Mesothelial cell of epicardium (in vitro differentiated cells): ENCODE data around the gene ERC1. TPM values are rescaled to one million over a fixed set of nuclear protein-coding genes. Genes with fewer than 3 reads are reported as not detected.
"Not testable (repeated sequence)": the region's sequence is repeated elsewhere in the genome, so short reads cannot be mapped to it uniquely, and the experiment has no call there.

Experiments
- DNase-seq, 2 experiments: peaks; one replicate each; pipeline ENCODE4 v3.0.0; 2021; ENCODE audit warnings: low spot score in 2 of 2; ENCODE audit not compliant: unreplicated experiment in 2 of 2
- H3K27ac Mint-ChIP-seq: 2 replicates; pipeline ENCODE4 v1.8.0; 2021; ENCODE audit warnings: mixed read lengths
- H3K27me3 Mint-ChIP-seq: 2 replicates; pipeline ENCODE4 v1.8.0; 2021; ENCODE audit warnings: low read depth, mixed read lengths
- H3K36me3 Mint-ChIP-seq: 2 replicates; pipeline ENCODE4 v1.8.0; 2021; ENCODE audit warnings: mixed read lengths
- H3K4me1 Mint-ChIP-seq: 2 replicates; pipeline ENCODE4 v1.8.0; 2021; ENCODE audit warnings: mixed read lengths
- H3K4me3 Mint-ChIP-seq: 2 replicates; pipeline ENCODE4 v1.8.0; 2021; ENCODE audit warnings: mild to moderate bottlenecking, moderate library complexity, mixed read lengths
- H3K9me3 Mint-ChIP-seq: 2 replicates; pipeline ENCODE4 v1.8.0; 2021; ENCODE audit warnings: mixed read lengths
- total RNA-seq: library from RNA; stranded (reverse); gene quantifications from 3 replicates; pipeline ENCODE4 v1.2.1, GENCODE V29; 2021
- TF ChIP-seq, protein P1 (sequence below): fragments of 200-600 bp; sonication (generic); IDR thresholded peaks from one replicate; pipeline ENCODE4 v1.5.0; 2021; ENCODE audit warnings: antibody characterized with exemption; ENCODE audit not compliant: unreplicated experiment

ERC1 gene
- total RNA-seq, 1 donor from 2014 or later: 66.1 TPM

DNA sequence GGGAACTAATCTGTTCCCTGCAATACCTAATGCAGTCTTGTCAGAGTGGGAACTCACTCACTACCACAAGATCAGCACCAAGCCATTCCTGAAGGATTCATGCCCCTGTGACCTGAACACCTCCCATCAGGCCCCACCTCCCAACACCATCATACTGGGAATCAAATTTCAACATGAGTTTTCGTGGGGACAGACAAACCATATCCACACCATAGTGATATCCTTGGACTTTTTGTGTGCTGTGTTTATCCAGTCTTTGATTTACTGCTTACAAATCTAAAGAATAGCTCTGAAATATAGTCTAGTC, 359.9 kb downstream of the ERC1 start:
- peaks cover 28% of the 10 kb centered on the region for H3K4me1 Mint-ChIP-seq
- H3K4me3 Mint-ChIP-seq: no peak overlapping the region
- no peak for DNase-seq
- H3K9me3 Mint-ChIP-seq: no peaks in the 10 kb centered on the region
- TF ChIP-seq, protein P1, sequence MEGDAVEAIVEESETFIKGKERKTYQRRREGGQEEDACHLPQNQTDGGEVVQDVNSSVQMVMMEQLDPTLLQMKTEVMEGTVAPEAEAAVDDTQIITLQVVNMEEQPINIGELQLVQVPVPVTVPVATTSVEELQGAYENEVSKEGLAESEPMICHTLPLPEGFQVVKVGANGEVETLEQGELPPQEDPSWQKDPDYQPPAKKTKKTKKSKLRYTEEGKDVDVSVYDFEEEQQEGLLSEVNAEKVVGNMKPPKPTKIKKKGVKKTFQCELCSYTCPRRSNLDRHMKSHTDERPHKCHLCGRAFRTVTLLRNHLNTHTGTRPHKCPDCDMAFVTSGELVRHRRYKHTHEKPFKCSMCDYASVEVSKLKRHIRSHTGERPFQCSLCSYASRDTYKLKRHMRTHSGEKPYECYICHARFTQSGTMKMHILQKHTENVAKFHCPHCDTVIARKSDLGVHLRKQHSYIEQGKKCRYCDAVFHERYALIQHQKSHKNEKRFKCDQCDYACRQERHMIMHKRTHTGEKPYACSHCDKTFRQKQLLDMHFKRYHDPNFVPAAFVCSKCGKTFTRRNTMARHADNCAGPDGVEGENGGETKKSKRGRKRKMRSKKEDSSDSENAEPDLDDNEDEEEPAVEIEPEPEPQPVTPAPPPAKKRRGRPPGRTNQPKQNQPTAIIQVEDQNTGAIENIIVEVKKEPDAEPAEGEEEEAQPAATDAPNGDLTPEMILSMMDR: no peak
- H3K36me3 Mint-ChIP-seq: peaks cover 7% of the 10 kb centered on the region
- no peaks in the 10 kb centered on the region for H3K27me3 Mint-ChIP-seq
- H3K27ac Mint-ChIP-seq: peak overlapping the region; percentile 85

DNA sequence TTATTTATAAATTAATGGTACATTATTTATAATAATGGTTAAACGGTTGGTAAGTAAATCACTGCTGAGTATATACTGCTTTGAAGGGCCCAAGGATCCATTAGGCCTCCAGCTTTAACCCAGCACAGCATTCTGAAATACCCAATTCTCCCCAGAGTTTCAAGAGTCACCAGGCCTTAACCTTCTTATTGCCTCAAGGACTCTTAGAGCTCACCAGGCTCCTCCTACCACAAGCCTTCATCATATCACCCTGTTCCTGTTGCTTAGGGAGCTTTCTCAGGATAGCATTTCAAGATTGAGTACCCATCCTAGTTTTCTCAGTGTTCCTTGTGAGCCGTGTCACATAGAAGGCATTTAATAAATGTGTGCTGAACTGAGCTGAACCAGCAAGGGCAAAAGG, 360.9 kb downstream of the ERC1 start:
- TF ChIP-seq, protein P1: no peak
- Mint-ChIP-seq H3K27ac (no peak overlapping the region), H3K4me3 (no peak overlapping the region), H3K36me3 (peaks cover 3% of the 10 kb centered on the region), H3K27me3 (no peaks in the 10 kb centered on the region), H3K4me1 (peaks cover 32% of the 10 kb centered on the region), H3K9me3 (no peaks in the 10 kb centered on the region)
- no peak for DNase-seq

DNA sequence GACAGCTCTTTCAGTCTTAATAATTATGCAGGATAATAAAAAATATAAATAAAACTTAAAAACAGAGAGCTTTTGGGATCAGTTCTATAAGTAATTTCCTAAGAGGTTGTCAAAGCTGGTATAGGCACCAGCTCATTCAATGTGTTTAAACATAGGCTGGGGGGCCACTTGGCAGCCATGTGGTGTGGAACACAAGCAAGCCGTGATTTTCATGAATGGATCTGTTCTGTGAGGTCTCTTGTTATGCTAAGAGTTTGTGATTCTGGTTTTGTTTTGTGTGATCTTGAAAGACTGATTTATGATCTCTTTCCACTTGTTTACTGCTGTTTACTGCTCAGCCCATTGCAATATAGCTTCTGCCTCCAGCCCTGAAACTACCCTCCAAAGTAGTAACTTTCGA, 362.4 kb downstream of the ERC1 start:
- TF ChIP-seq, protein P1: no peak
- Mint-ChIP-seq H3K27ac (peak overlapping the region; percentile 6), H3K4me3 (no peak overlapping the region), H3K4me1 (peaks cover 43% of the 10 kb centered on the region), H3K9me3 (no peaks in the 10 kb centered on the region), H3K36me3 (peaks cover 3% of the 10 kb centered on the region), H3K27me3 (no peaks in the 10 kb centered on the region)
- no peak for DNase-seq

DNA sequence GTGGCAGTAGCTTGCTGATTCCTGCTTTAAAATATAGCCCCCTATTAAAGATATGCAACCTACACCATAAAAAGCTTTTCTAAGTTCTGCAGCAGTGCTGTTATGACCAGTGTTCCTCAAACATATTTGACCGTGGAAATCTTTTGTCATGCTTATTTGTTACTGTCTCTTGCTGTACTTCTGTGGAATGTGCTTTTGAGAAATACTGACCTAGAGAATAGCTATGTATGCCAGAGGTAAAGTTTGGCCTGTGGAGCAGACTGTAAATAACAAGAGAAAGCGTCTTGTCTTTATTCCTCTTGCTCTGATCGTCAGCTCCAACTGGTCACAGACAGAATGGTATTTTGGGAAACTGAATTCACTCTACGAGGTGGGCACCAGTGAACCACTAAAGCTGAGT, 364.4 kb downstream of the ERC1 start:
- Mint-ChIP-seq H3K4me1 (peaks cover 34% of the 10 kb centered on the region), H3K27ac (peak overlapping the region; percentile 74)
- TF ChIP-seq, protein P1: no peak

DNA sequence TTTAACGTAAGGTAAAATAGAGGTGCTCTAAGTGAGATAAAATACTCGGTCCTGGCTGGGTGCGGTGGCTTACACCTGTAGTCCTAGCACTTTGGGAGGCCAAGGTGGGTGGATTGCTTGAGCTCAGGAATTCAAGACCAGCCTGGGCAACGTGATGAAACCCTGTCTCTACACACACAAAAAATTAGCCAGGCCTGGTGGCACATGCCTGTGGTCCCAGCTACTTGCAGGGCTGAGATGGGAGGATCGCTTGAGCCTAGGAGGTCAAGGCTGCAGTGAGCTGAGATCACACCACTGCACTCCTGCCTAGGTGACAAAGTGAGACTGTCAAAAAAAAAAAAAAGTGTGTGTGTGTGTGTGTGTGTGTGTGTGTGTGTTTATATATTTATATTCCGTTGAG, 364.8 kb downstream of the ERC1 start:
- not testable (repeated sequence) for H3K4me3 Mint-ChIP-seq, H3K9me3 Mint-ChIP-seq, H3K36me3 Mint-ChIP-seq, H3K27me3 Mint-ChIP-seq, DNase-seq
- Mint-ChIP-seq H3K4me1 (peaks cover 29% of the 10 kb centered on the region), H3K27ac (peak overlapping the region; percentile 74)

More for the DNA sequence above, 364.4 kb downstream of the ERC1 start:
- H3K9me3 Mint-ChIP-seq: no peaks in the 10 kb centered on the region
- no peak for DNase-seq
- H3K36me3 Mint-ChIP-seq: no peaks in the 10 kb centered on the region
- no peaks in the 10 kb centered on the region for H3K27me3 Mint-ChIP-seq
- no peak overlapping the region for H3K4me3 Mint-ChIP-seq

DNA sequence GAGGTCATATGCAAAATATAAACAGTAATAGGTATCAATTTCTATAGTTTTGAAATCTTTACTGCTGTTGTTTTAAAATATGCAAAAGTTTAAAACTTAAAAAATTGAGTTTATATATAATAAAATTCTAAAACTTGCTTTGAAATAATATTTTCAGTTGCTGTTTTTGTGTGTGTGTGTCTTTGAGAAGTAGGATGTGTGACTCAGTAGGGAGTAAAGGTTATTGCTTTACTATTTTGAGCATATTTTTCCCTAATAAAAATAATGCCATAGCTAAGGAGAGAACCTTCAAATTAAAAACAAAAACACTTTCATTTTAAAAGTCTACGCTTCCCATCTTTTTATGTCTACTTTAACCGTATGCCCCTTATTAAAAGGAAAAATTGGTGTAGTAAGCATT, 365.3 kb downstream of the ERC1 start:
- Mint-ChIP-seq H3K4me3 (no peak overlapping the region), H3K27ac (no peak overlapping the region), H3K27me3 (no peaks in the 10 kb centered on the region), H3K4me1 (peaks cover 25% of the 10 kb centered on the region), H3K36me3 (no peaks in the 10 kb centered on the region), H3K9me3 (no peaks in the 10 kb centered on the region)
- DNase-seq: no peak
- TF ChIP-seq, protein P1: no peak
